Small intestine (tissue), 7 donors: ENCODE measurements around the gene CDK6. TPM values are rescaled to one million over a fixed set of nuclear protein-coding genes. Genes with fewer than 3 reads are reported as not detected.

Experiments
- DNase-seq, 2 donors: peaks; one replicate each; pipeline versions ENCODE4 v3.0.0 to v3.0.0-alpha.2; 2013
- FAIRE-seq: peaks from 2 replicates; lab custom pipeline; 2012; peaks lifted over from hg19 to GRCh38; lab: Jason Lieb, UNC
- H3K27ac ChIP-seq, 3 donors: one replicate each; pipeline ENCODE4 v1.5.1; 2013; ENCODE audit warnings: low read length in 2 of 3, mild to moderate bottlenecking in 2 of 3, control low read depth in 1 of 3, inconsistent platforms in 1 of 3, low read depth in 1 of 3, moderate library complexity in 1 of 3
- H3K27me3 ChIP-seq, 3 donors: one replicate each; pipeline ENCODE4 v1.6.1; 2013; ENCODE audit warnings: low read length in 3 of 3, inconsistent platforms in 1 of 3; ENCODE audit not compliant: control insufficient read depth in 3 of 3, insufficient read depth in 3 of 3
- H3K36me3 ChIP-seq, 3 donors: one replicate each; pipeline ENCODE4 v1.6.1; 2013; ENCODE audit warnings: low read length in 3 of 3, inconsistent platforms in 1 of 3, low read depth in 1 of 3, mild to moderate bottlenecking in 1 of 3, moderate library complexity in 1 of 3; ENCODE audit not compliant: control insufficient read depth in 3 of 3, insufficient read depth in 2 of 3
- H3K4me1 ChIP-seq, 3 donors: one replicate each; pipeline ENCODE4 v1.6.1; 2013; ENCODE audit warnings: low read length in 2 of 3, inconsistent platforms in 1 of 3, low read depth in 1 of 3, mild to moderate bottlenecking in 1 of 3, moderate library complexity in 1 of 3; ENCODE audit not compliant: control insufficient read depth in 3 of 3, insufficient read depth in 2 of 3
- H3K4me3 ChIP-seq, 3 donors: one replicate each; pipeline ENCODE4 v1.5.1; 2013; ENCODE audit warnings: low read length in 3 of 3, control low read depth in 1 of 3, inconsistent platforms in 1 of 3, low read depth in 1 of 3, mild to moderate bottlenecking in 1 of 3, moderate library complexity in 1 of 3
- H3K9me3 ChIP-seq, 2 donors: one replicate each; pipeline ENCODE4 v1.6.1; 2013; ENCODE audit warnings: low read depth in 1 of 2, low read length in 1 of 2; ENCODE audit not compliant: control insufficient read depth in 2 of 2, insufficient read depth in 1 of 2
- WGBS, 3 donors: extraction: QIAGEN DNeasy Blood & Tissue Kit; methylation state at CpG; one replicate each; pipeline ENCODE4 v1.1.7; 2013; 5-methylcytosine and 5-hydroxymethylcytosine counted together
- polyA plus RNA-seq, 4 donors: library from polyadenylated mRNA; stranded (reverse) in 3 of 4; unstranded in 1 of 4; fragments of 200-250 nt in 3 of 4; fragments of 120-200 nt in 1 of 4; gene quantifications; one replicate each; pipeline versions ENCODE4 v1.2.1 to v1.2.3, GENCODE V29; 2013
- donor health status: healthy with polysubstance abuse.
- donor health status: control.
- donor health status: control.
- donor health status: Bipolar disorder and iron deficiency.
- donor health status: healthy.

Gene CDK6
- polyA plus RNA-seq, 4 donors, result 1.6 to 28.0 (median 8.1) TPM

- no peaks in the 10 kb centered on the region for H3K27me3 ChIP-seq
- FAIRE-seq, result no peak
- H3K36me3 ChIP-seq, result peaks cover 3 to 25% (median 9%) of the 10 kb centered on the region in 3 donors
- H3K27ac ChIP-seq, result no peak overlapping the region
- H3K4me3 ChIP-seq, result no peak overlapping the region
- no peaks in the 10 kb centered on the region for H3K9me3 ChIP-seq
- peaks cover 0 to 4% (median 0%) of the 10 kb centered on the region in 3 donors for H3K4me1 ChIP-seq
- DNase-seq, result no peak
- 47 to 61% (median 50%) methylated on average over 1 of the region's 1 CpG for WGBS, 3 donors
Measured at GRCh38 chr7:92615861-92616260, 220.5 kb downstream of the CDK6 start.

- DNase-seq, result peak in 1 of 2 donors; percentile 25
- peaks cover 3 to 22% (median 9%) of the 10 kb centered on the region in 3 donors for H3K36me3 ChIP-seq
Measured at GRCh38 chr7:92614660-92615174, 221.7 kb downstream of the CDK6 start.

DNA sequence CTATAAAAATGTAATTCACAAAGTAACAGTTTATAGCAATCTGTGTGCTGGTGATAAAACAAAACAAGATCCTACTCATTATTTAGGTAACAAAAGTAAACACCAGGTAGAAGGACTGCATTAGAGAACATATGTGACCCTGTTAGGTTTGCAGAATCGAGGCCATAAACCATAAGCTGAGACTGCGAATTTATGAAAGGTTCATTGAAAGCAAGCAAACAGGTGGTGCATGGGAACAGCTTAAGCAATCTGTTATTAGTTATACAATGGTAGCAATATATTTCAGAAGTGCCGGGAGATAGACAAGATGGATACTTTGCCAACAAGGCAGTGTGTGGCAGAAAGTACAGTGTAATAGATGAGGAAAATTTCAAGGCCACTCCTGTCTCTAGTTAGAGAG, 222.7 kb downstream of the CDK6 start:
- WGBS, 3 donors, result 17 to 60% (median 38%) methylated on average over 3 of the region's 3 CpGs
- peak; percentile 41 to 44 for DNase-seq
- Histone ChIP-seq H3K9me3 (no peaks in the 10 kb centered on the region), H3K4me3 (no peak overlapping the region), H3K27ac (no peak overlapping the region), H3K36me3 (peaks cover 3 to 20% (median 9%) of the 10 kb centered on the region in 3 donors), H3K4me1 (peaks cover 0 to 6% (median 0%) of the 10 kb centered on the region in 3 donors), H3K27me3 (no peaks in the 10 kb centered on the region)
- FAIRE-seq, result no peak

More at GRCh38 chr7:92614660-92615174, 221.7 kb downstream of the CDK6 start:
- FAIRE-seq, result no peak
- Histone ChIP-seq H3K27ac (peak overlapping the region in 1 of 3 donors; percentile 32), H3K9me3 (no peaks in the 10 kb centered on the region), H3K4me1 (peaks cover 0 to 4% (median 0%) of the 10 kb centered on the region in 3 donors), H3K4me3 (no peak overlapping the region), H3K27me3 (no peaks in the 10 kb centered on the region)
- WGBS, 3 donors, result 55 to 66% (median 64%) methylated on average over 5 of the region's 5 CpGs

DNA sequence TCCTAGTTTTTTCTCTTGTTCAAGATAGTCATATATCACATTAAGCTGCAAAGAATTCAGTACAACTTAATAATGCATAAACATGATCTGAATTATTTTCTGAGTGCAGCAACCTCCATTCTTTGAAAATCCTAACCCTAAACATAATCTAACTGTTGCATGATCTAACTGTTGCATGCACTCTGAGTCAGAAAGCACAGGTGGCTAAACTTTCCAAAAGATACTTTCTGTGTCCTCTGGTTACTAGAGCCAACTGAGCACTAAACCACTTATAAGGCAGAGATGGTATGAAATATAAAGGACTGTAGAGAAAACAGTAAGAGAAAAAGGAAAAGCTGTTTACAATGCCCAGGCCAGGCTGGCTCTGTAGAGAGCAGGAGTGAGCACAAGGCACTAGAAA, 223.2 kb downstream of the CDK6 start:
- Histone ChIP-seq H3K4me3 (no peak overlapping the region), H3K4me1 (peaks cover 0 to 8% (median 0%) of the 10 kb centered on the region in 3 donors), H3K27me3 (no peaks in the 10 kb centered on the region), H3K27ac (no peak overlapping the region), H3K36me3 (peaks cover 3 to 20% (median 9%) of the 10 kb centered on the region in 3 donors), H3K9me3 (no peaks in the 10 kb centered on the region)
- no peak for DNase-seq
- no peak for FAIRE-seq

GRCh38 chr7:92612501-92612900, 223.9 kb downstream of the CDK6 start:
- FAIRE-seq (no peak), DNase-seq (no peak)
- WGBS, 3 donors, result 56 to 67% (median 63%) methylated on average over 2 of the region's 2 CpGs
- H3K4me1 ChIP-seq, result peaks cover 0 to 8% (median 0%) of the 10 kb centered on the region in 3 donors
- H3K4me3 ChIP-seq, result no peak overlapping the region
- H3K9me3 ChIP-seq, result no peaks in the 10 kb centered on the region
- peaks cover 0 to 15% (median 9%) of the 10 kb centered on the region in 3 donors for H3K36me3 ChIP-seq
- no peaks in the 10 kb centered on the region for H3K27me3 ChIP-seq
- H3K27ac ChIP-seq, result no peak overlapping the region

GRCh38 chr7:92611735-92612134, 224.6 kb downstream of the CDK6 start:
- H3K27me3 ChIP-seq, result no peaks in the 10 kb centered on the region
- no peak for FAIRE-seq

DNA sequence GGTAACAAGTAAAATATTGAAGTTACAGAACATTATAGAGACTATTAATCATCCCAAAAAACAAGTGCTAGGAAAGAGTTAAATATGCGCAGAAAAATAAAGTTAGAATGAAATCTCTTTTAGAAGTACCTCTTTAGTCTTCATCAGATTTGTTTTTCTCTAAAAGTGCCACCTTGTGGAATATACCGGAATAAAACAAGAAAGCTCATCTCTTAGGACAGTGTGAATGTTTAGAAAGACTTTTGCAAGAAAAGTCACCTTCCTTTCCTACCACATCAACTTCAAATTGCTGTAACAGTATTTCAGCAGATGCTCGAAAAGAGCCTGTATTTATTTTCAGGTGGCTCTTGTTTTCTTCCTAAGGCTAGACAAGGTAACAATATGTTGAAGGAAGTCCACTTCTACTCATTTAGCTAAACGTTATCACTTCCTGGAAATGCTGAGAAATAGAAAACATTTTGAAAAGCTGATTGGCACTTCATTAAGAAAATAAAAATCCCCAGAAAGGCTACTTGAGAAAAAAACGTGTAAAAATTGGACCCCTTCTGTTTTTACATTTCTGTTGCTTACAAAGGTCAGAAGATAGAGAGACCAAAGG, 226.4 kb downstream of the CDK6 start:
- no peaks in the 10 kb centered on the region for H3K9me3 ChIP-seq
- FAIRE-seq, result no peak
- no peak overlapping the region for H3K27ac ChIP-seq
- DNase-seq, result peak; percentile 38 to 39
- H3K4me1 ChIP-seq, result peaks cover 0 to 7% (median 0%) of the 10 kb centered on the region in 3 donors
- peaks cover 2 to 6% (median 5%) of the 10 kb centered on the region in 3 donors for H3K36me3 ChIP-seq
- no peak overlapping the region for H3K4me3 ChIP-seq
- no peaks in the 10 kb centered on the region for H3K27me3 ChIP-seq
- WGBS, 3 donors, result 42 to 43% (median 42%) methylated on average over 5 of the region's 5 CpGs

More at GRCh38 chr7:92611735-92612134, 224.6 kb downstream of the CDK6 start:
- Histone ChIP-seq H3K4me3 (no peak overlapping the region), H3K27ac (no peak overlapping the region), H3K4me1 (peaks cover 0 to 8% (median 0%) of the 10 kb centered on the region in 3 donors), H3K9me3 (no peaks in the 10 kb centered on the region), H3K36me3 (peaks cover 0 to 11% (median 9%) of the 10 kb centered on the region in 3 donors)
- DNase-seq, result no peak

GRCh38 chr7:92608380-92609322, 227.7 kb downstream of the CDK6 start:
- no peak for FAIRE-seq
- Histone ChIP-seq H3K9me3 (no peaks in the 10 kb centered on the region), H3K4me1 (peaks cover 0 to 4% (median 0%) of the 10 kb centered on the region in 3 donors), H3K4me3 (peak overlapping the region in 1 of 3 donors; percentile 39), H3K36me3 (peaks cover 0 to 3% (median 2%) of the 10 kb centered on the region in 3 donors), H3K27ac (peak overlapping the region in 1 of 3 donors; percentile 25), H3K27me3 (no peaks in the 10 kb centered on the region)
- 60 to 67% (median 60%) methylated on average over 27 of the region's 27 CpGs for WGBS, 3 donors
- peak; percentile 47 to 83 for DNase-seq
